Neutrophil (primary cell): Measurements from ENCODE around the gene RNF144A.

ENCODE experiments used
- H3K27ac ChIP-seq: fragments of 200-600 bp; sonication (generic); 2 replicates; pipeline ENCODE4 v1.5.1; 2016; ENCODE audit warnings: mild to moderate bottlenecking, moderate library complexity
- H3K27me3 ChIP-seq: fragments of 200-600 bp; sonication (generic); 2 replicates; pipeline ENCODE4 v1.6.0; 2016; ENCODE audit warnings: mild to moderate bottlenecking
- H3K36me3 ChIP-seq: fragments of 200-600 bp; sonication (generic); 2 replicates; pipeline ENCODE4 v1.5.1; 2017
- H3K4me1 ChIP-seq, 2 experiments: fragments of 200-600 bp in 1 of 2; sonication (generic) in 1 of 2; 1 replicate in 1 of 2; 2 replicates in 1 of 2; pipeline versions ENCODE4 v1.5.1 to v1.6.1; 2013 to 2016; ENCODE audit warnings: low read depth in 1 of 2, low read length in 1 of 2, mild to moderate bottlenecking in 1 of 2, moderate library complexity in 1 of 2; ENCODE audit not compliant: control insufficient read depth in 1 of 2, insufficient read depth in 1 of 2
- H3K4me3 ChIP-seq, 2 experiments: fragments of 200-600 bp in 1 of 2; sonication (generic) in 1 of 2; 1 replicate in 1 of 2; 2 replicates in 1 of 2; pipeline ENCODE4 v1.5.1; 2013 to 2016; ENCODE audit warnings: low read depth in 1 of 2, low read length in 1 of 2, mild to moderate bottlenecking in 1 of 2, moderate library complexity in 1 of 2
- H3K9me3 ChIP-seq: fragments of 200-600 bp; sonication (generic); 2 replicates; pipeline ENCODE4 v1.5.1; 2016
- TF ChIP-seq, protein P1 (sequence below): fragments of 200-600 bp; sonication (generic); IDR thresholded peaks from 2 replicates; pipeline ENCODE4 v1.5.1; 2016; ENCODE audit warnings: antibody characterized with exemption

Gene RNF144A

DNA sequence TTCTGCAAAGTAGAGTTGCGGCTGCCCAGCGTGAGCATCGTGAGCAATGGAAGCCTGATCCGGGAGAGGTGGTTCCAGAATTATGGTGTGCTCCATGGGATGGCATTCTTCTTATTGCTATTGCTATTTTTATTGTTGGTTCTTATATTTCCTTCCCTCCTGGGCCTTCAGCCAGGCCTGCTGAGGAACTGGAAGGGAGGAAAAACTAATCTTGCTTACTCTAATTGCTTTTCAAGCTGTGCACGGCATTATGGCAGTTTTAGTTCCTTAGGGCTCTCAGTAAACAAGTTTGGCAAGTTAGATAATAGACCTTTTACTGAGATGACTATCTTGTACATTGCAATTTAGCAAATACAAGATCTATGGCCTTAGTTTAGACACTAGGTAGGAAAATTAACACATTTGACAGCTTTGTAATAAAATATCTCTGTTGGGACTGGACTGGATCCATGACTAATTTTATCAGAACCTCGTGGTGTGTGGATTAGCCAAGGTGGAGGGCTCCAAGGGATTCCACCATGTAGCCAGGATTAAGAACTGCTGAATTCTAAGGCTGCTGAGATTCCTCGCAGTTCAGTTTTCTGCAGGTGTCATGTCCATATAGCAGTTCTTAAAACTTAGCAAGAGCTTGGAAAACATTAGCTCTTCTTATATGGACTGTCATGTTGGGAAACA is 33.6 kb upstream of the RNF144A start:
- TF ChIP-seq, protein P1, sequence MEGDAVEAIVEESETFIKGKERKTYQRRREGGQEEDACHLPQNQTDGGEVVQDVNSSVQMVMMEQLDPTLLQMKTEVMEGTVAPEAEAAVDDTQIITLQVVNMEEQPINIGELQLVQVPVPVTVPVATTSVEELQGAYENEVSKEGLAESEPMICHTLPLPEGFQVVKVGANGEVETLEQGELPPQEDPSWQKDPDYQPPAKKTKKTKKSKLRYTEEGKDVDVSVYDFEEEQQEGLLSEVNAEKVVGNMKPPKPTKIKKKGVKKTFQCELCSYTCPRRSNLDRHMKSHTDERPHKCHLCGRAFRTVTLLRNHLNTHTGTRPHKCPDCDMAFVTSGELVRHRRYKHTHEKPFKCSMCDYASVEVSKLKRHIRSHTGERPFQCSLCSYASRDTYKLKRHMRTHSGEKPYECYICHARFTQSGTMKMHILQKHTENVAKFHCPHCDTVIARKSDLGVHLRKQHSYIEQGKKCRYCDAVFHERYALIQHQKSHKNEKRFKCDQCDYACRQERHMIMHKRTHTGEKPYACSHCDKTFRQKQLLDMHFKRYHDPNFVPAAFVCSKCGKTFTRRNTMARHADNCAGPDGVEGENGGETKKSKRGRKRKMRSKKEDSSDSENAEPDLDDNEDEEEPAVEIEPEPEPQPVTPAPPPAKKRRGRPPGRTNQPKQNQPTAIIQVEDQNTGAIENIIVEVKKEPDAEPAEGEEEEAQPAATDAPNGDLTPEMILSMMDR: no peak
- Histone ChIP-seq H3K27me3 (peaks cover 4% of the 10 kb centered on the region), H3K9me3 (no peaks in the 10 kb centered on the region), H3K36me3 (no peaks in the 10 kb centered on the region), H3K4me3 (no peak overlapping the region), H3K4me1 (no peaks in the 10 kb centered on the region), H3K27ac (no peak overlapping the region)

DNA sequence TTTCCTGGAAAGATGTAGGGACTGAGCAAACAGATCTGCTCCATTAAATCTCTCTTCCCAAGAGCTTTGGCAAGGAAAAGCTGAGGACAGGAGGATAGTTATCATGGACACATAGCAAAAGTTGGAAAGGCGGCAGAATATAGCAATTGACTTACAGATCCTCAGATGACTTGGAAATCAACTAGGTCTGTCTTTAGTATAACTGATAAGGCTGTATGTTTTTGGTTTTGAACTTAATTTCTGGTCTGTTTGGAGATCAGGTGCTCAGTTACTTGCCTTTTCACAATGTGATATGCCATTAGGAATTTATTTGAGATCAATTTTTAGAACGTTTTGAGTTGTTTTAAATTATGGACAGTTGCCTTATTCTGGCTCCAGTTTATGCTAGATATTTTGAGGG is 31.7 kb upstream of the RNF144A start:
- H3K27ac ChIP-seq: no peak overlapping the region
- no peak overlapping the region for H3K4me3 ChIP-seq
- H3K36me3 ChIP-seq: no peaks in the 10 kb centered on the region
- no peaks in the 10 kb centered on the region for H3K4me1 ChIP-seq
- TF ChIP-seq, protein P1: no peak
- H3K9me3 ChIP-seq: no peaks in the 10 kb centered on the region
- H3K27me3 ChIP-seq: no peaks in the 10 kb centered on the region

DNA sequence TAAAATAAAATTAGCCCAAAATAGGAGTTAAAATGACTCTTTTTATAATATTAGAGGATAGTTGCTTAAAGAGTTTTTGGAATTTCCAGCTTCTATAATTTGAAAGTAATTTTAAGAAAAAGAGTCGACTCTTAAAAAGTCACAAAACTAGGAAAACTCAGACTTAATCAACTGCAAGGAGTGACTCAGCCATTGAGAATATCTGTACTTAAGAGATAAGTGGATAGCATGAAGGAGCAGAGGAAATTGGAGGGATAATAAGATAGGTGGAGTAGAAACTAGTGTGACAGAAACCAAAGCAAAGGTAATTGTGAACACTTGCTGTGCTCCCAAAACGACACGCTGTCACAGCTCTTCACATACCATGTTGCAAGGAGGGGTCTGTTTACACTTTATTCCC is 31.2 kb upstream of the RNF144A start:
- H3K4me1 ChIP-seq: no peaks in the 10 kb centered on the region
- TF ChIP-seq, protein P1: no peak
- no peak overlapping the region for H3K4me3 ChIP-seq
- H3K36me3 ChIP-seq: no peaks in the 10 kb centered on the region
- H3K9me3 ChIP-seq: no peaks in the 10 kb centered on the region
- no peak overlapping the region for H3K27ac ChIP-seq
- no peaks in the 10 kb centered on the region for H3K27me3 ChIP-seq

DNA sequence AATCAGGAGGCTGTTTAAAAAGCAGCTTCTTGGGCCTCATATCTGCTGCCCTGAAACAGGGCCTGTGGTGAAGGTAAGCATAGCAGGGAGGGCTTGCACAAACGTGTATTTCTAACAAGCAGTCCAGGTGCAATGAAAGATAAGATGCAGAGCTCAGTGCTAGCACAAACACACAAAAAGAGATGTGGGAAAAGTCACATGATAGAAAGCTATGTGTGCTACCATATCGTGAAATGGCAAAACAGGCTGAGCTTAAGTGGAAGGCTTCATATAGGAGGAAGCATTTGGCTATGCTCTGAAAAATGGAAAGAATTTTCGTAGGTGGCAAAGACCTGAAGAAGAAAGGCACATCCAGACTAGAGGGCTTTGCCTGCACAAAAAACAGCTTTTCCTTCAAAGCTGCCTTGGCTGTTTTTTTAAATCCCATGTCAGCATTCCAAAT is 29.4 kb upstream of the RNF144A start:
- Histone ChIP-seq H3K9me3 (no peaks in the 10 kb centered on the region), H3K27ac (no peak overlapping the region), H3K27me3 (no peaks in the 10 kb centered on the region), H3K4me1 (no peaks in the 10 kb centered on the region), H3K36me3 (no peaks in the 10 kb centered on the region), H3K4me3 (no peak overlapping the region)
- TF ChIP-seq, protein P1: no peak

DNA sequence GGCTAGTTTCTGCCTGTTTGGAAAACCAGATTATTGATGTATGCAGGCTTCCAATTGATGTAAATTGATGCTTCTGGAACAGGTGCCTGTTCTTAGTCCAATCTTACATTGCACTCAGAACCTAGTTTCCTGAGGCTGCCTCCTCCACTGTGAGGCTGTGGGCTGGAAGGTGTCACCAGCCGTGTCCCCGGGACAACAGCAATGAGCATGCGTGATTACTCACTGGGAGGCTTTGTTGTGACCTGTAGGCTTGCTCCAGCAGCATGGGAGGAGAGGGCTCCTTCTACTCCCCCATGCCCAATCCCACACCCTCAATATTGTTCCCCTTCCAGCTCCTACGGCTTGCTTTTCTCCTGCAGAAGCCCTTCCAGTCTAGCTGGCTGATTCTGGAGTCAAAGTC is 28.5 kb upstream of the RNF144A start:
- no peaks in the 10 kb centered on the region for H3K9me3 ChIP-seq
- H3K27me3 ChIP-seq: no peaks in the 10 kb centered on the region
- H3K36me3 ChIP-seq: no peaks in the 10 kb centered on the region
- H3K4me1 ChIP-seq: no peaks in the 10 kb centered on the region
- H3K27ac ChIP-seq: no peak overlapping the region
- no peak overlapping the region for H3K4me3 ChIP-seq
- TF ChIP-seq, protein P1: no peak
